Measurements from ENCODE around the gene ATP12A.

DNA sequence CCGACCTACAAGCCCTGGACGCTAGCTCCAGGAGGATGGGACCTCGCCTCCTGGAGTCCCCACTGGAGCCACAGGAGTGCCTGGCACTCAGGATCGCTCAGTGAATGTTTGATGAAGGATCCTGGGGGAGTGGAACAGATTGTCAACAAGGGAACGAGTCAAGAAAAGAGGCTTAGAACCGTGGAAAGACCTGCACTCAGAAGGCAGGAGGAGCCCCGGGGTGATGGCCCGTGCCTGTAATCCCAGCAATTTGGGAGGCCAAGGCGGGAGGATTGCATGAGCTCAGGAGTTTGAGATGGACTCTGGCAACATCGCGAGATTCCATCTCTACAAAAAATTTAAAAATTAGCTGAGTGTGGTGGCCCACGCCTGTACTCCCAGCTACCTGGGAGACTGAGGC is 38.9 kb downstream of the ATP12A start:
- TF ChIP-seq, protein P1, sequence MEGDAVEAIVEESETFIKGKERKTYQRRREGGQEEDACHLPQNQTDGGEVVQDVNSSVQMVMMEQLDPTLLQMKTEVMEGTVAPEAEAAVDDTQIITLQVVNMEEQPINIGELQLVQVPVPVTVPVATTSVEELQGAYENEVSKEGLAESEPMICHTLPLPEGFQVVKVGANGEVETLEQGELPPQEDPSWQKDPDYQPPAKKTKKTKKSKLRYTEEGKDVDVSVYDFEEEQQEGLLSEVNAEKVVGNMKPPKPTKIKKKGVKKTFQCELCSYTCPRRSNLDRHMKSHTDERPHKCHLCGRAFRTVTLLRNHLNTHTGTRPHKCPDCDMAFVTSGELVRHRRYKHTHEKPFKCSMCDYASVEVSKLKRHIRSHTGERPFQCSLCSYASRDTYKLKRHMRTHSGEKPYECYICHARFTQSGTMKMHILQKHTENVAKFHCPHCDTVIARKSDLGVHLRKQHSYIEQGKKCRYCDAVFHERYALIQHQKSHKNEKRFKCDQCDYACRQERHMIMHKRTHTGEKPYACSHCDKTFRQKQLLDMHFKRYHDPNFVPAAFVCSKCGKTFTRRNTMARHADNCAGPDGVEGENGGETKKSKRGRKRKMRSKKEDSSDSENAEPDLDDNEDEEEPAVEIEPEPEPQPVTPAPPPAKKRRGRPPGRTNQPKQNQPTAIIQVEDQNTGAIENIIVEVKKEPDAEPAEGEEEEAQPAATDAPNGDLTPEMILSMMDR (IDR thresholded peaks at IDR 0.05 in 4 of 5, conservative IDR thresholded peaks at IDR 0.05 in 1 of 5) = no peak
- TF ChIP-seq POLR2A (IDR thresholded peaks at IDR 0.05) = no peak

Measured in gastrocnemius medialis (tissue), 4 donors.